Measurements from ENCODE around the gene CACNA1C. TPM values are rescaled to one million over a fixed set of nuclear protein-coding genes. Genes with fewer than 3 reads are reported as not detected.
A peak's percentile ranks its signal among the peaks of the same experiment; 100 is the strongest.

Gene CACNA1C
- total RNA-seq, 3 donors from 2014 or later = 2.6 to 11.8 (median 9.5) TPM

GRCh38 chr12:2047752-2048151, 5.0 kb upstream of the CACNA1C start:
- Histone ChIP-seq H3K4me1 (no peaks in the 10 kb centered on the region), H3K27me3 (peaks cover 0 to 10% of the 10 kb centered on the region in 2 donors), H3K4me3 (no peak overlapping the region), H3K9me3 (no peaks in the 10 kb centered on the region), H3K36me3 (no peaks in the 10 kb centered on the region), H3K27ac (no peak overlapping the region)
- DNase-seq (ENCODE audit: low spot score in 2 of 2) = no peak
- intact Hi-C loops (cut with DNase I; ENCODE audit: low total_unique reads) = no loop called here
- TF ChIP-seq POLR2AphosphoS5 (IDR thresholded peaks at IDR 0.05) = no peak
- TF ChIP-seq POLR2A (IDR thresholded peaks at IDR 0.05) = no peak
- TF ChIP-seq CTCF (IDR thresholded peaks at IDR 0.05) = no peak

- H3K4me1 ChIP-seq = no peaks in the 10 kb centered on the region
- no peak for DNase-seq (ENCODE audit: low spot score in 2 of 2)
- H3K9me3 ChIP-seq = no peaks in the 10 kb centered on the region
- no peak for TF ChIP-seq POLR2AphosphoS5 (IDR thresholded peaks at IDR 0.05)
- no peak for TF ChIP-seq CTCF (IDR thresholded peaks at IDR 0.05)
- TF ChIP-seq POLR2A (IDR thresholded peaks at IDR 0.05) = no peak
- H3K36me3 ChIP-seq = no peaks in the 10 kb centered on the region
- H3K27ac ChIP-seq = no peak overlapping the region
- H3K27me3 ChIP-seq = peaks cover 0 to 18% of the 10 kb centered on the region in 2 donors
- H3K4me3 ChIP-seq = no peak overlapping the region
- intact Hi-C loops (cut with DNase I; ENCODE audit: low total_unique reads) = no loop called here
Observed at GRCh38 chr12:2049604-2050540, 2.9 kb upstream of the CACNA1C start.

- intact Hi-C loops (cut with DNase I; ENCODE audit: low total_unique reads) = no loop called here
- H3K4me3 ChIP-seq = peak overlapping the region; percentile 43 to 77 (median 58)
- H3K27ac ChIP-seq = peak overlapping the region in 1 of 2 donors; percentile 85
- no peaks in the 10 kb centered on the region for H3K4me1 ChIP-seq
- no peak for TF ChIP-seq CTCF (IDR thresholded peaks at IDR 0.05)
- TF ChIP-seq POLR2AphosphoS5 (IDR thresholded peaks at IDR 0.05) = no peak
- no peak for TF ChIP-seq POLR2A (IDR thresholded peaks at IDR 0.05)
- DNase-seq (ENCODE audit: low spot score in 2 of 2) = no peak
- no peaks in the 10 kb centered on the region for H3K36me3 ChIP-seq
- H3K9me3 ChIP-seq = no peaks in the 10 kb centered on the region
- H3K27me3 ChIP-seq = peaks cover 0 to 18% of the 10 kb centered on the region in 2 donors
Observed at GRCh38 chr12:2051700-2052621, 826 bp upstream of the CACNA1C start.

GRCh38 chr12:2053691-2054090, 904 bp downstream of the CACNA1C start:
- no peak for DNase-seq (ENCODE audit: low spot score in 2 of 2)
- peak overlapping the region; percentile 57 to 77 (median 58) for H3K4me3 ChIP-seq
- no peak for TF ChIP-seq CTCF (IDR thresholded peaks at IDR 0.05)
- no peak for TF ChIP-seq POLR2AphosphoS5 (IDR thresholded peaks at IDR 0.05)
- TF ChIP-seq POLR2A (IDR thresholded peaks at IDR 0.05) = no peak
- no peaks in the 10 kb centered on the region for H3K9me3 ChIP-seq
- no peaks in the 10 kb centered on the region for H3K36me3 ChIP-seq
- intact Hi-C loops (cut with DNase I; ENCODE audit: low total_unique reads) = no loop called here
- H3K4me1 ChIP-seq = no peaks in the 10 kb centered on the region
- peak overlapping the region; percentile 74 to 85 for H3K27ac ChIP-seq
- H3K27me3 ChIP-seq = peaks cover 0 to 18% of the 10 kb centered on the region in 2 donors
